GM23338 (cell line): ENCODE measurements around the gene NELFE.
"Not testable (repeated sequence)": the region's sequence is repeated elsewhere in the genome, so short reads cannot be mapped to it uniquely, and the experiment has no call there.

Experiments
- CREB1 ChIP-seq: fragments of 250-450 bp; sonication (Bioruptor Pico); IDR thresholded peaks from 2 replicates; pipeline ENCODE4 v1.5.0; 2020; ENCODE audit warnings: low read depth, mild to moderate bottlenecking, moderate library complexity
- CTCF ChIP-seq, 2 experiments: fragments of 200-600 bp in 1 of 2; sonication (generic) in 1 of 2; conservative IDR thresholded peaks; 2 replicates each; pipeline versions ENCODE4 v1.5.1 to v1.6.1; 2016 to 2017; ENCODE audit warnings: antibody characterized with exemption in 2 of 2, low read depth in 2 of 2, mild to moderate bottlenecking in 2 of 2, moderate library complexity in 1 of 2
- ETS1 ChIP-seq: IDR thresholded peaks from 2 replicates; pipeline ENCODE4 v1.6.1; 2016; ENCODE audit warnings: antibody characterized with exemption
- EZH2 ChIP-seq: fragments of 200-600 bp; sonication (generic); IDR thresholded peaks from one replicate; pipeline ENCODE4 v1.8.0; 2017; ENCODE audit warnings: antibody characterized with exemption, mild to moderate bottlenecking, low read depth; ENCODE audit not compliant: unreplicated experiment
- EZH2phosphoT487 ChIP-seq: fragments of 200-600 bp; sonication (generic); IDR thresholded peaks from one replicate; pipeline ENCODE4 v1.8.1; 2018; ENCODE audit warnings: antibody characterized with exemption; ENCODE audit not compliant: unreplicated experiment
- JUNB ChIP-seq: IDR thresholded peaks from one replicate; pipeline ENCODE4 v1.6.1; 2016; ENCODE audit warnings: antibody characterized with exemption; ENCODE audit not compliant: unreplicated experiment
- NANOG ChIP-seq: IDR thresholded peaks from 2 replicates; pipeline ENCODE4 v1.6.1; 2016; ENCODE audit warnings: antibody characterized with exemption, borderline replicate concordance
- POLR2AphosphoS5 ChIP-seq: IDR thresholded peaks from 2 replicates; pipeline ENCODE4 v1.6.1; 2016; ENCODE audit warnings: antibody characterized with exemption, low read depth
- STAT1 ChIP-seq: IDR thresholded peaks from one replicate; pipeline ENCODE4 v1.6.1; 2016; ENCODE audit warnings: antibody characterized with exemption; ENCODE audit not compliant: unreplicated experiment
- ZNF114 ChIP-seq: fragments of 250-450 bp; sonication (Bioruptor Pico); IDR thresholded peaks from 2 replicates; pipeline ENCODE4 v1.5.0; 2020; ENCODE audit warnings: mild to moderate bottlenecking, moderate library complexity
- TF ChIP-seq, protein P1 (sequence below): IDR thresholded peaks from one replicate; pipeline ENCODE4 v1.6.1; 2018; ENCODE audit warnings: antibody characterized with exemption; ENCODE audit not compliant: unreplicated experiment

DNA sequence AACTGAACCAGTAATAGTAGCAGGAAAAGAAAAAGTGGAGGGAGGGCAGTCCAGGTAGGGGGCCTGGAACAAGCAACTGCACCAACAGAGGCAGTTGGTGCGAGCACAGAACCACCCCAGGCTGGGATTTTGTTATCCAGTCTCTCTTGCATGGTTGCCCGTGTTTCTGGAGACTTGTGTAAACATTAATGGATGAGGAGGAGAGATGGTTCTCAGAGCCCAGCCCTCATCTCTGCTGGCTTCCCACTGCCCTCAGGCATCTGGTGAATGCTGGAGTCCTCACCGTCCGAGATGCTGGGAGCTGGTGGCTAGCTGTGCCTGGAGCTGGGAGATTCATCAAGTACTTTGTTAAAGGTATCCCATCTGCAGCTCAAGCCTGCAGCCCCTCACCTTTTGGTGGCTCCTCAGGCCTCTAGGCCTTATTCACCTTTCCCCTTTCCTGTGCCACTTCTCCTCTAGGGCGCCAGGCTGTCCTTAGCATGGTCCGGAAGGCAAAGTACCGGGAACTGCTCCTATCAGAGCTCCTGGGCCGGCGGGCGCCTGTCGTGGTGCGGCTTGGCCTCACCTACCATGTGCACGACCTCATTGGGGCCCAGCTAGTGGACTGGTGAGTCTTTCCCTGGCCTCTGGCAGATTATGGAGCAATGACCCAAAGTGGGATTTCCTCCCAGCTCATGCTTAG, 21.6 kb upstream of the NELFE start:
- not testable (repeated sequence) for TF ChIP-seq EZH2; CTCF (conservative IDR thresholded peaks at IDR 0.05; ENCODE audit: low read depth in 2 of 2); EZH2phosphoT487; ETS1; POLR2AphosphoS5; CREB1; NANOG; JUNB; ZNF114 (CRISPR knock-in tag); STAT1
- TF ChIP-seq, protein P1, sequence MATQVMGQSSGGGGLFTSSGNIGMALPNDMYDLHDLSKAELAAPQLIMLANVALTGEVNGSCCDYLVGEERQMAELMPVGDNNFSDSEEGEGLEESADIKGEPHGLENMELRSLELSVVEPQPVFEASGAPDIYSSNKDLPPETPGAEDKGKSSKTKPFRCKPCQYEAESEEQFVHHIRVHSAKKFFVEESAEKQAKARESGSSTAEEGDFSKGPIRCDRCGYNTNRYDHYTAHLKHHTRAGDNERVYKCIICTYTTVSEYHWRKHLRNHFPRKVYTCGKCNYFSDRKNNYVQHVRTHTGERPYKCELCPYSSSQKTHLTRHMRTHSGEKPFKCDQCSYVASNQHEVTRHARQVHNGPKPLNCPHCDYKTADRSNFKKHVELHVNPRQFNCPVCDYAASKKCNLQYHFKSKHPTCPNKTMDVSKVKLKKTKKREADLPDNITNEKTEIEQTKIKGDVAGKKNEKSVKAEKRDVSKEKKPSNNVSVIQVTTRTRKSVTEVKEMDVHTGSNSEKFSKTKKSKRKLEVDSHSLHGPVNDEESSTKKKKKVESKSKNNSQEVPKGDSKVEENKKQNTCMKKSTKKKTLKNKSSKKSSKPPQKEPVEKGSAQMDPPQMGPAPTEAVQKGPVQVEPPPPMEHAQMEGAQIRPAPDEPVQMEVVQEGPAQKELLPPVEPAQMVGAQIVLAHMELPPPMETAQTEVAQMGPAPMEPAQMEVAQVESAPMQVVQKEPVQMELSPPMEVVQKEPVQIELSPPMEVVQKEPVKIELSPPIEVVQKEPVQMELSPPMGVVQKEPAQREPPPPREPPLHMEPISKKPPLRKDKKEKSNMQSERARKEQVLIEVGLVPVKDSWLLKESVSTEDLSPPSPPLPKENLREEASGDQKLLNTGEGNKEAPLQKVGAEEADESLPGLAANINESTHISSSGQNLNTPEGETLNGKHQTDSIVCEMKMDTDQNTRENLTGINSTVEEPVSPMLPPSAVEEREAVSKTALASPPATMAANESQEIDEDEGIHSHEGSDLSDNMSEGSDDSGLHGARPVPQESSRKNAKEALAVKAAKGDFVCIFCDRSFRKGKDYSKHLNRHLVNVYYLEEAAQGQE, result not testable (repeated sequence)
